ENCODE results near the gene OTULINL. TPM values are rescaled to one million over a fixed set of nuclear protein-coding genes. Genes with fewer than 3 reads are reported as not detected.

The OTULINL gene
- total and polyA plus RNA-seq, 4 experiments from 2014 or later: 17.8 to 39.6 (median 25.5) TPM

DNA sequence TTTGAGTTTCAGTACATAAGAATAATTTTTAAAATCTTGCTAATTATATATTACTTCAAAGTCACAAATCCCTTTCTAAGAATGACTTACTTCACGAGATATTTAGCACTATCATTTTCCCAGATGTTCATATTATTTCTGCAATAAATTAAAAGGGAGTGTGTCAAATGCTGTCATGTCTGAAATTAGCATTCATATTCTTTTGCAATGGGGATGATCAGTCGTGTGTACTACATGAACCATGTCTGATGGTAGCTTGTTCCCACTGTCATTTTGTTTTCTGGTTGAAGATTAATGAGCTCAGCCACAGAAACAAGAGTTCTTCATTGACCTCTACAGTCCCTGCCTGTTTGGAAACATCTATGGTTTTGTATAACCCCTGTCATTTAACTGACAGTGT is 30.1 kb downstream of the OTULINL start:
- H3K9me3 ChIP-seq (ENCODE audit: control insufficient read depth in 1 of 2, low read length in 2 of 2): no peaks in the 10 kb centered on the region
- no peaks in the 10 kb centered on the region for H3K27me3 ChIP-seq (ENCODE audit: insufficient read depth, low read length)
- ChIA-PET POLR2A (ENCODE audit: partially characterized antibody) (no interaction called here), CTCF (ENCODE audit: partially characterized antibody) (no interaction called here)
- no peaks in the 10 kb centered on the region for H3K9me3 Mint-ChIP-seq
- H3K27ac ChIP-seq (ENCODE audit: low read depth, low read length): no peak overlapping the region
- peaks cover 28% of the 10 kb centered on the region for H3K36me3 ChIP-seq (ENCODE audit: insufficient read depth, low read length)
- no peak overlapping the region for H3K4me3 ChIP-seq (ENCODE audit: low read length in 2 of 2)
- H3K4me3 Mint-ChIP-seq: no peak overlapping the region
- H3K4me1 Mint-ChIP-seq: no peaks in the 10 kb centered on the region
- H3K36me3 Mint-ChIP-seq: peaks cover 73 to 75% of the 10 kb centered on the region in 2 donors
- intact Hi-C loops (cut with micrococcal nuclease): no loop called here
- no peaks in the 10 kb centered on the region for H3K27me3 Mint-ChIP-seq
- DNase-seq: no peak
- no peak overlapping the region for H3K27ac Mint-ChIP-seq
- H3K4me1 ChIP-seq (ENCODE audit: insufficient read depth, low read length): no peaks in the 10 kb centered on the region

GRCh38 chr5:14614490-14614889 is 32.9 kb downstream of the OTULINL start:
- peaks cover 21% of the 10 kb centered on the region for H3K36me3 ChIP-seq (ENCODE audit: insufficient read depth, low read length)
- no peak for DNase-seq
- Mint-ChIP-seq H3K36me3 (peaks cover 56 to 68% of the 10 kb centered on the region in 2 donors), H3K27ac (no peak overlapping the region), H3K27me3 (no peaks in the 10 kb centered on the region), H3K4me3 (no peak overlapping the region), H3K4me1 (no peaks in the 10 kb centered on the region), H3K9me3 (peaks cover 0 to 2% (median 0%) of the 10 kb centered on the region in 8 donors)
- no peaks in the 10 kb centered on the region for H3K4me1 ChIP-seq (ENCODE audit: insufficient read depth, low read length)
- ChIA-PET CTCF (ENCODE audit: partially characterized antibody) (interaction anchor here (1.2 to 2.1 kb wide), 2 partner anchors 34 to 250 kb away, joined by 4 to 7 read pairs; no protein-coding TSS in a partner anchor), POLR2A (ENCODE audit: partially characterized antibody) (no interaction called here)
- intact Hi-C loops (cut with micrococcal nuclease): no loop called here
- H3K27me3 ChIP-seq (ENCODE audit: insufficient read depth, low read length): no peaks in the 10 kb centered on the region
- no peaks in the 10 kb centered on the region for H3K9me3 ChIP-seq (ENCODE audit: control insufficient read depth in 1 of 2, low read length in 2 of 2)
- no peak overlapping the region for H3K4me3 ChIP-seq (ENCODE audit: low read length in 2 of 2)
- H3K27ac ChIP-seq (ENCODE audit: low read depth, low read length): no peak overlapping the region

DNA sequence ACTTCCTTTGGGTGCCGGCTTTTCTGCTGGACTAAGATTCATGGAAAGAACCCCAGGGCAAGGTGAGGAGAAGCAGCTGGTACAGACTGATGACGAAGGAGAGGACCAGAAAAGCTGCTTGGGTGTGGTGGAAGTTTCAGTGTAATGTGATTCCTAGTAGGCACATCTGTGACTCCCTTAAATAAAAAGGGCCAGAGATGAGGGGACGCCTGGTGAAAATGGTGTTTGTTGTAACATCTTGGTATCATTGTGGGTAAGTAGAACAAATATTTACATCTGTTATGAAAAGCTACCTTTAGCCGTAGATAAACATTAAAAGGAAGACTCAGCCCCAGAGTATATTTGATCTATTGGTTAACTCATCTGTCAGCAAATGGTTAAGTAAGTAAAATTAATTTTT is 33.8 kb downstream of the OTULINL start:
- ChIA-PET CTCF (ENCODE audit: partially characterized antibody) (interaction anchor here (2.1 kb wide), 1 partner anchor 33 kb away, joined by 7 read pairs; no protein-coding TSS in a partner anchor), POLR2A (ENCODE audit: partially characterized antibody) (no interaction called here)
- peaks cover 16% of the 10 kb centered on the region for H3K36me3 ChIP-seq (ENCODE audit: insufficient read depth, low read length)
- no peak for DNase-seq
- no peaks in the 10 kb centered on the region for H3K27me3 Mint-ChIP-seq
- no peaks in the 10 kb centered on the region for H3K4me1 Mint-ChIP-seq
- H3K27ac Mint-ChIP-seq: no peak overlapping the region
- H3K9me3 Mint-ChIP-seq: peaks cover 0 to 7% (median 2%) of the 10 kb centered on the region in 8 donors
- H3K27me3 ChIP-seq (ENCODE audit: insufficient read depth, low read length): no peaks in the 10 kb centered on the region
- no peaks in the 10 kb centered on the region for H3K9me3 ChIP-seq (ENCODE audit: control insufficient read depth in 1 of 2, low read length in 2 of 2)
- no peak overlapping the region for H3K4me3 Mint-ChIP-seq
- peaks cover 51 to 68% of the 10 kb centered on the region in 2 donors for H3K36me3 Mint-ChIP-seq
- no peaks in the 10 kb centered on the region for H3K4me1 ChIP-seq (ENCODE audit: insufficient read depth, low read length)
- H3K27ac ChIP-seq (ENCODE audit: low read depth, low read length): no peak overlapping the region
- intact Hi-C loops (cut with micrococcal nuclease): no loop called here
- no peak overlapping the region for H3K4me3 ChIP-seq (ENCODE audit: low read length in 2 of 2)

DNA sequence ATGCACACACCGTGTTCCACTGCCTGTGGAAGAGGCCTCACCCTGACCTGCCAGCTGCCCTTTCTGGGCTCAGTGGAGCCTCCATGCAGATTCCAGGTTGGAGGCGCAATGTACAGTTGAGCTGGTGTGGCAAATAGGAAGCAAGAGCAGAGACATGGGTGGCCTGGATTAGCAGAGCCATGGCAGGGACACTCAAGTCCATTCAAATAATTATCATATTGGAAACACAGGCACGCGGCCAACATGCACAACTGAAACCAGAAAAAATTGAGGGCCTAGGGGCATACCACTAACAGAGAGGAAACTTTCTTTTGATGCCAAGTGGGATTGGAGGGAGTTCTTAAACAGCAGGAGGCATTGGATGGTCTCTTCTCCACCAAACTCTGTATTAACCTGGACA is 35.8 kb downstream of the OTULINL start:
- H3K9me3 ChIP-seq (ENCODE audit: control insufficient read depth in 1 of 2, low read length in 2 of 2): no peaks in the 10 kb centered on the region
- POLR2A ChIA-PET (ENCODE audit: partially characterized antibody): no interaction called here
- peak overlapping the region in 1 of 7 donors; percentile 6 for H3K27ac Mint-ChIP-seq
- no peak for DNase-seq
- H3K36me3 ChIP-seq (ENCODE audit: insufficient read depth, low read length): peaks cover 14% of the 10 kb centered on the region
- H3K4me1 Mint-ChIP-seq: no peaks in the 10 kb centered on the region
- H3K9me3 Mint-ChIP-seq: peaks cover 0 to 26% (median 15%) of the 10 kb centered on the region in 8 donors
- H3K27me3 Mint-ChIP-seq: no peaks in the 10 kb centered on the region
- no peak overlapping the region for H3K27ac ChIP-seq (ENCODE audit: low read depth, low read length)
- H3K36me3 Mint-ChIP-seq: peaks cover 35 to 52% of the 10 kb centered on the region in 2 donors
- CTCF ChIA-PET (ENCODE audit: partially characterized antibody): interaction anchor here (1.8 kb wide), 1 partner anchor 31 kb away, joined by 5 read pairs; no protein-coding TSS in a partner anchor
- H3K4me3 Mint-ChIP-seq: no peak overlapping the region
- intact Hi-C loops (cut with micrococcal nuclease): no loop called here
- no peaks in the 10 kb centered on the region for H3K27me3 ChIP-seq (ENCODE audit: insufficient read depth, low read length)
- H3K4me1 ChIP-seq (ENCODE audit: insufficient read depth, low read length): no peaks in the 10 kb centered on the region
- no peak overlapping the region for H3K4me3 ChIP-seq (ENCODE audit: low read length in 2 of 2)

GRCh38 chr5:14627270-14627669 is 45.7 kb downstream of the OTULINL start:
- intact Hi-C loops (cut with micrococcal nuclease): no loop called here
- H3K4me3 ChIP-seq (ENCODE audit: low read length in 2 of 2): no peak overlapping the region

GRCh38 chr5:14628346-14628745 is 46.8 kb downstream of the OTULINL start:
- ChIA-PET POLR2A (ENCODE audit: partially characterized antibody) (interaction anchor here (1.4 kb wide), 1 partner anchor 46 kb away, joined by 8 read pairs; the partner anchor contains the start of gene OTULINL), CTCF (ENCODE audit: partially characterized antibody) (interaction anchor here (1.4 to 1.6 kb wide), 4 partner anchors 20 to 375 kb away, joined by 3 to 12 read pairs (median 3); no protein-coding TSS in a partner anchor)
- Histone ChIP-seq H3K27me3 (ENCODE audit: insufficient read depth, low read length) (no peaks in the 10 kb centered on the region), H3K4me1 (ENCODE audit: insufficient read depth, low read length) (no peaks in the 10 kb centered on the region), H3K4me3 (ENCODE audit: low read length in 2 of 2) (no peak overlapping the region), H3K36me3 (ENCODE audit: insufficient read depth, low read length) (no peaks in the 10 kb centered on the region), H3K9me3 (ENCODE audit: control insufficient read depth in 1 of 2, low read length in 2 of 2) (no peaks in the 10 kb centered on the region), H3K27ac (ENCODE audit: low read depth, low read length) (no peak overlapping the region)
- Mint-ChIP-seq H3K36me3 (no peaks in the 10 kb centered on the region), H3K27ac (no peak overlapping the region), H3K9me3 (peaks cover 0 to 10% (median under 1%) of the 10 kb centered on the region in 8 donors), H3K4me1 (no peaks in the 10 kb centered on the region), H3K4me3 (no peak overlapping the region), H3K27me3 (peaks cover 0 to 3% of the 10 kb centered on the region in 2 donors)
- intact Hi-C loops (cut with micrococcal nuclease): no loop called here
- peak; percentile 35 to 46 (median 42) for DNase-seq

More at GRCh38 chr5:14627270-14627669, 45.7 kb downstream of the OTULINL start:
- Histone ChIP-seq H3K36me3 (ENCODE audit: insufficient read depth, low read length) (no peaks in the 10 kb centered on the region), H3K27me3 (ENCODE audit: insufficient read depth, low read length) (no peaks in the 10 kb centered on the region), H3K4me1 (ENCODE audit: insufficient read depth, low read length) (no peaks in the 10 kb centered on the region), H3K27ac (ENCODE audit: low read depth, low read length) (no peak overlapping the region), H3K9me3 (ENCODE audit: control insufficient read depth in 1 of 2, low read length in 2 of 2) (no peaks in the 10 kb centered on the region)
- Mint-ChIP-seq H3K4me1 (no peaks in the 10 kb centered on the region), H3K4me3 (no peak overlapping the region), H3K27me3 (no peaks in the 10 kb centered on the region), H3K9me3 (peaks cover 0 to 10% (median 1%) of the 10 kb centered on the region in 8 donors), H3K27ac (no peak overlapping the region), H3K36me3 (no peaks in the 10 kb centered on the region)
- CTCF ChIA-PET (ENCODE audit: partially characterized antibody): no interaction called here
- POLR2A ChIA-PET (ENCODE audit: partially characterized antibody): no interaction called here
- DNase-seq: no peak

DNA sequence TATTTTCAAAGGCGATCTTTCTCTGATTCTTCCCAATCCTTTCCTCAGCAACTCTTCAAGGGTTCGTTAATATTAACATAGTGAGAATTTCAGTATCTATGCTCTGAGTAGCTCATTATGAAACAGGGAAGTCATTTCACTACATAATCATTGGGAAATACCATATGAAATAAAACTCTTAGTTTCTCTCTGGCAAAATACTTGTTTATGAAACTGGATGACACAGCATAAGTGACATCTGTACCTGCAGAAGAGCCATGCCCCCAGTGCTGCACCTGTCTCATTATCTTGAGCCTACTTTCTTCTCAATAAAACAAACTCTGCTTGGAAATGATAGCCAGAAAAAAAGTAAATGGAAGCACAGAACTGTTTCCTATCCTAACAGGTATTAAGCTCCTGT is 49.1 kb downstream of the OTULINL start:
- Mint-ChIP-seq H3K36me3 (no peaks in the 10 kb centered on the region), H3K27me3 (peaks cover 0 to 3% of the 10 kb centered on the region in 2 donors), H3K27ac (no peak overlapping the region), H3K4me1 (no peaks in the 10 kb centered on the region), H3K4me3 (no peak overlapping the region), H3K9me3 (peaks cover 0 to 10% (median under 1%) of the 10 kb centered on the region in 8 donors)
- Histone ChIP-seq H3K9me3 (ENCODE audit: control insufficient read depth in 1 of 2, low read length in 2 of 2) (no peaks in the 10 kb centered on the region), H3K27ac (ENCODE audit: low read depth, low read length) (no peak overlapping the region), H3K36me3 (ENCODE audit: insufficient read depth, low read length) (no peaks in the 10 kb centered on the region), H3K4me1 (ENCODE audit: insufficient read depth, low read length) (no peaks in the 10 kb centered on the region), H3K27me3 (ENCODE audit: insufficient read depth, low read length) (no peaks in the 10 kb centered on the region), H3K4me3 (ENCODE audit: low read length in 2 of 2) (no peak overlapping the region)
- ChIA-PET POLR2A (ENCODE audit: partially characterized antibody) (no interaction called here), CTCF (ENCODE audit: partially characterized antibody) (no interaction called here)
- DNase-seq: no peak
- intact Hi-C loops (cut with micrococcal nuclease): no loop called here

All from CD4-positive, alpha-beta memory T cell (primary cell).